Measurements from ENCODE around the gene SDK2.

Gene SDK2

DNA sequence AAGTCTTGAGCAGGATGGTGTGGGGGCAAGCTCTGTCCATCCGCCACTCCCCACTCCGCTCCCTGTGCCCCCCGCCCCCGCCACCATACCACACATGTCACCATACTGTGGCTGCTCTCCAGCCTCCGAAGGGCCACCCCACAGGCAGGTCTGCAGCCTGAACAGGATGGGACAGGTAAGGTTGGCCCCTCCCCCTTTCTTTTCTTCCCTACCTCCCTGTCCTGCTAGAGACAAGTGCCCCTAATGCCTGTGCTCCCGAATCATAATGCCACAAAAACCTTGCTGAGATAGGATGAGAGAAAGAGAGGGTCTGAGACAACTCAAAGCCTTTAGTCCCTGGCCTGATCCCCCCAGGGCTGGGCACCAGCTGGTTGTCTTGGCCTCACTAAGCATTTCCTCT, 84.7 kb downstream of the SDK2 start:
- no peak for DNase-seq (ENCODE audit: low read depth in 1 of 2, low spot score in 1 of 2)

DNA sequence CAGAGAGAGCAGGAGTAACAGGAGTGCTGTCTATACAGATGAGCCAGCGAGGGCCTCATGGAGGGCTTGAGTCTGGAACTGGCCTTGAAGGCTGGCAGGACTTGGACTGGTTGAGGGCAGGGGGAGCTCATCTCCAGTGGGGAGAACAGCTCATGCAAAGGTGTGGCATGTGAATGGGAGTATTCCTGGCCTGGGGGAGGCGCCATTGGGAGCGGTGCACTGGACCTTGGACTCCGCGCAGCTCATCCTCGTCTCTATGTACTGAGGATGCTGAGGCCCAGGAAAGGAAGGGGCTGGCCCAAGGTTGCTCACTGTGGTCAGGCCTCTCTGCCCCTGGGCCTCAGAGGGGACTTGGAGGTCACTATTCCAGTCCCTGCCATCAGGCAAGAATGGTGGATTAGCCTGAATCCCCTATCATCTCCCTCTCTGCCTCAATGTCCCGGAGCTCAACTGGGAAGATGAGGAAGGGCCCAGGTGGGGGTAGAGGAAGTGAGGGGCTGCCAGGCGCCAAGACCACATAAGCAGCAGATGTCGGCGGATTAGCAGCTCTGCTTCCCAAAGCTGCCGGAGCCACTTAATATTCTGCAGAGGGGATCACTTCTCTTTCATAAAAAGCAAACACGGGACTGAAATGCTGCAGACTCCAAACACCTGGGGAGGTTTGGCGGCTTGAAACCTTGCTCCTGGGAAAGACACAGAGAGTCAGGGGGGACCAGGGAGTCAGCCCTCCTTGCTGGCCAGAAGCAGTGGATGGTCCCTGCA, 88.9 kb downstream of the SDK2 start:
- no peak for DNase-seq (ENCODE audit: low read depth in 1 of 2, low spot score in 1 of 2)

DNA sequence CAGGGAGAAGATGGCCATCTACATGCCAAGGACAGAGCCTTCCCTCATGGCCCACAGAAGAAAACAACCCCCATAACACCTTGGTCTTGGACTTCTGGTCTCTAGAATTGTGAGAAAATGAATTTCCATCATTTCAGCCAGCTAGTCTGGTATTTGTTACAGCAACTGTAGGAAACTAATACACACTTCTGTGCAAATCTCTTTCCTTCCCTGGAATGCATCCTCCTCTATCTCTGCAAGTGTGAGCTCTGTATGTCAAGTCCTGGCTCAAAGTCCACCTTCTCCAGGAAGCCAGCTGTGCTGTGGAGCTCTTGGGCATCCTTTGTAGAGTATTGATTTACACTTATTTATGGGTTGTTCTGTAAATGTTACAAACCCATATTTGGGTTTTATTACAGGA, 89.7 kb downstream of the SDK2 start:
- DNase-seq (ENCODE audit: low read depth in 1 of 2, low spot score in 1 of 2), result no peak

DNA sequence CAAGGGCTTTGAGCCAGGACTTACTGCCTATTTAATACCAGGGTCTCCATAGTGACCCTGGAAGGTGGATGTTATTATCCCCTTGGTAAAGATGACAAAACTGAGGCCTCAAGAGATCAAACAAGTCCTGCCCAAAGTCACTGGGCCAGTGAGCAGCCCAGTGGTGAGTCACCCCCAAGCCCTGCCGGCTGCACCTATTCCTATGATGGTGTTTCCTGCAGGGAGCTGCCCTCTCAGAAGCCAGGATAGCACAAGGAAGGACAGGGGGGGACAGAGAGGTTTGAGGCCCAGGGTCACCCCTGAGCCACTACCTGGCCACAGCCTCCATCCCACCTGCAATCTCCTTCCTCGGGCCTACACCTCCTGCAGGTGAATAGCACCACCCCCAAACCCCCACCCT, 90.9 kb downstream of the SDK2 start:
- no peak for DNase-seq (ENCODE audit: low read depth in 1 of 2, low spot score in 1 of 2)

DNA sequence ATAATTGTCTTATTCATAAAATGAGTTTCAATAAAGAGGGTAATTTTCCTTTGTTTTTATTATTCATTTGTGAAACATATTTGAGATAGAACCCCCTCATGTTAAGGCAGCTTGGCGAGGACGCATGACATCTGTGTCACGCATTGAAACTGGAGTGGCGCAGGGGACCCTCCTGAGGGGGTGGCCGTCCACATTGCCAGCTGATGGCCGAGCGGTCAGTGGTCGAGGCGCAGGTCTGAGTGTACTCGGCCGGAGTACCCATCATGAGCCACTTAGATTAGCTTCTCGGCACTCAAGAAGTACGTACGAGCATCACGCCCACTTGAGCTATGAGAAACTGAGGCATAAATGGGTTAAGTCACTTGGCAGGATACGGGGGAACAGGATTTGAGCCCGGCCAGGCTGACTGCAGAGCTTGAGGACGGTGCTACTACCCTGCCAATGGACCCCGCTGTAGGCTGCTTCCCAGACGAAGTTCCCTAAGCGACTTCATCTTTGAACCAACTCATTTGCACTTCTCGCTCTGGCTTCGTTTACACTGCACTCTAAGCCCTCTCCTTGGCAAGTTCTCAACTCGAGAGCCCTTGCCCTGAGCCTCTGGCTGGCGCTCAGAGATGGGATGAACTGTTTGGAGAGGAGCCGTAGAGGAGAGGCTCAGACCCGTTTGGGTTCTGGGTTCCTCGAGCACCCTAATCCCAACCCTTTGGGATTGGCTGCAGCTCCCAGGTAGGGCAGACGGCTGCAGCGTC, 91.8 kb downstream of the SDK2 start:
- DNase-seq (ENCODE audit: low read depth in 1 of 2, low spot score in 1 of 2), result no peak

DNA sequence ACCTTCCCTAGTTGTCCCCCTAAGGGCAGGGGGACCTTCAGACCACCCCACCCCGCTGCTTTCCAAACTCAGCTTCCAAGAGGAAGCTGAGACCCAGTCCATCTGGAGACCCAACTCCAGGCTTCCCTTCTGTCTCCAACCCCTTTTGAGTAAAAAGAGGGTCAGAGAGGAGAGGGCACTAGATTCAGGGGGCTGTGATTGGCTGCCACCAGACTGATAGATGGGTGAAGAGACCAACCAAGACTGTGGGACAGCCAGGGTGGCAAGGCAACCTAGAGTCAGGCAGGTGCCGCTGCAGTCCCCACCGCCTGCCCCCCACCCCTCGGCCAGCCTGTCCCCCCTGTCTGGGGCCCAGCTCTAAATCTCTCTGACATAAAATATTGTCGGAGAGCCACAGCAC, 92.5 kb downstream of the SDK2 start:
- DNase-seq (ENCODE audit: low read depth in 1 of 2, low spot score in 1 of 2), result no peak

DNA sequence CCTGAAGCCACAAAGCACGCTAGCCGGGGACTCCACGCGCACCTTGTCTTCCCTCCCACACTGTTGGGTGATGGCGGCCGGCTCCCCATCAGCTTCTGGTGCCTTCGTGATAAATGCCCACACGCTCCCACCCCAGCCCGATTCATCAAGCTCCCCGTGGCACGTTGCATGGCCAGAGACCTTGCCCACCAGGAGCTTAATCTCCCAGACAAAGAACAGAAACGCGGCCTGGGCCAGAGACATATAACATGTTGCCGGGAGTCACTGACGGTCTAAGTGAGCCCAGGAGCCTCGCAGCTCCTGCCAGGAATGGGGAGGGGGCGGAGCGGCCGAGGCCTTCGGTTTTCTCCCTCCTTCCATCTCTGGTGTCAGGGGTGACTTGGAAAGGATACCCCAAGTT, 93.1 kb downstream of the SDK2 start:
- no peak for DNase-seq (ENCODE audit: low read depth in 1 of 2, low spot score in 1 of 2)

DNA sequence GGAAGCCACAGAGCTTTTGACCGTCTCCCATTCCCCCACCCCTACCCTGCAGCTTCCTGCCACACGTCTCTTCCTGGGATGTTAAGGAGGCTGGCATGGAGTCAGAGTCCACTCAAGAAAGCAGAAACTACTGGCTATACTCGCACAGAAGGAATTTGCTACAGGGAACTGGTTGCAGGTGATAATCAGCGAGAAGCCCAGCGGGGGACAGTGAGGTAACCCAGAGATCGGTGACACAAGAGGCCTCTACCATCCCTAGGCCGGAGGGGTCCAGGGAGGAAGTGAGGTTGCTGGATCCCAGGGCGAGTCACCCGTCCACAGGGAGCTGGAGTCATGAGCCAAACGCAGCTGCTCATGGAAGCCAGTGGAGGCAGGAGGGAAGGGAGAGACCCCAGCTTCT, 93.7 kb downstream of the SDK2 start:
- no peak for DNase-seq (ENCODE audit: low read depth in 1 of 2, low spot score in 1 of 2)

DNA sequence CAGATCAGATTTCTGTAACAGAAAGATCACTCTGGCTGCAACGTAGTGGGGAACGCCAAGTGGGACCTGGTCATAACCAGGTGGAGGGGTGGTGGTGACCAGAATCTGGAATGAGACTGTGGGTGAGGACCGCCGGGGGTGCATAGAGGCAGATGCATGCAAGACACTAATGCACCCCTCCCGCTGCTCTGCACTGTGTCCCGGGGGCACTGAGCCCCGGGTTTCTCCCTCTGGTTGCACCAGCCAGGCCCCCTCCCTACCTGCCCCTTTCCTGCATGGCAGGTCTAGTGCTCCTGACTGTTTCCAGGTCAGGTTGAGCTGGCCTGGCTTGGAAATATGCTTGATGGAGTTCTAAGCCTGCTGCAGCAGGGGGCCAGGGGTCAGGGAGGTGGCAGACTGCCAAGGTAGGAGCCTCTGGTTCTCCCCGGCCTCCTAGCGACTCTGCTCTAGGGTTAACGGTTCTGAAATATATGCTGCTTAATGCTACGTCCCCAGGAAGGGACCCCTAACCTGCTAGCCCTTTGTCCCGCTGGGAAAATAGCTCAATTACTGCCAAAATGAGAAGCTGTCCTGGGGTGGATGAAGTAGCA, 94.3 kb downstream of the SDK2 start:
- no peak for DNase-seq (ENCODE audit: low read depth in 1 of 2, low spot score in 1 of 2)

DNA sequence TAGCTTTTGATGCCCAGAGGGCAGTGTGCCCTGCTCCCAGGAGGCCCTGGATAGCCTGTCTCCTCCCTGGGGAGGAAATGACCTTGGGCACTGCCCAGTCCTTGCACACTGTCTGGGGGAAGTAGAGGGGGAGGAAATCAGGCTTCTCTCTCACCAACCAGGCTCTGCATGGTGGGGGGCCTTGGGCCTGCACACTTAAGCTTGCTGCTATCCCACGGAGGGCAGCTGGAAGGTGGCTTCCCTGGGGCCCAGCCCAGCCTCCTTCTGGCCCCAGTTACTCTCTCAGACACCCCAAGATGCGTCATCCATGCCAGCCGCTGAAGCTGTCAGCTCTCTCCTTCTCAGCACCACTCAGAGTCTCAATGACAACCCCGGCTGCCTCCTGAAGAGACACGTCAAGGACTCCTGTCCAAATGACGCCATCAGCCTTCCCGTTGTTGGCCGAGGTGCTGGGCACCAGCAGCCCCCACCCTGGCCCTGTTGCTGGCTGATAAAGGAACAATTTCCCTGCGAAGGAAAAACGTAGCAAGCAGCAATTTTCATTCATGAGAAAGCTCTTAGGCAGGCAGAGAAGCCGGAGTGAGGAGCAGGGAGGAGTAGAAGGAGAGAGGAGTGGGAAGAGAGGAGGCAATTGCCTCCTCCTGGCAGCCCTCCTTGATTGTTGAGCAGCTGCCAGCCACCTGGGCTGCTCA, 95.5 kb downstream of the SDK2 start:
- DNase-seq (ENCODE audit: low read depth in 1 of 2, low spot score in 1 of 2), result no peak

DNA sequence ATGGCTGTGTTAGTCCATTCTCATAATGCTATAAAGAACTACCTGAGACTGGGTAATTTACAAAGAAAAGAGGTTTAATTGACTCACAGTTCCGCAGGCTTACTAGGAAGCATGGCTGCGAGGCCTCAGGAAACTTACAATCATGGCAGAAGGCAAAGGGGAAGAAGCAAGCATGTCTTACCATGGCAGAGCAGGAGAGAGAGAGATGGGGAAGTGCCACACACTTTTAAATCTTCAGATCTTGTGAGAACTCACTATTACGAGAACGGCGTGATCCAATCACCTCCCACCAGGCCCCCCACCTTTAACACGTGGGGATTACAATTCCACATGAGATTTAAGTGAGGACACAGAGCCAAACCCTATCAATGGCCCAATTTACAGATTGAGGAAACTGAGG, 96.5 kb downstream of the SDK2 start:
- no peak for DNase-seq (ENCODE audit: low read depth in 1 of 2, low spot score in 1 of 2)

DNA sequence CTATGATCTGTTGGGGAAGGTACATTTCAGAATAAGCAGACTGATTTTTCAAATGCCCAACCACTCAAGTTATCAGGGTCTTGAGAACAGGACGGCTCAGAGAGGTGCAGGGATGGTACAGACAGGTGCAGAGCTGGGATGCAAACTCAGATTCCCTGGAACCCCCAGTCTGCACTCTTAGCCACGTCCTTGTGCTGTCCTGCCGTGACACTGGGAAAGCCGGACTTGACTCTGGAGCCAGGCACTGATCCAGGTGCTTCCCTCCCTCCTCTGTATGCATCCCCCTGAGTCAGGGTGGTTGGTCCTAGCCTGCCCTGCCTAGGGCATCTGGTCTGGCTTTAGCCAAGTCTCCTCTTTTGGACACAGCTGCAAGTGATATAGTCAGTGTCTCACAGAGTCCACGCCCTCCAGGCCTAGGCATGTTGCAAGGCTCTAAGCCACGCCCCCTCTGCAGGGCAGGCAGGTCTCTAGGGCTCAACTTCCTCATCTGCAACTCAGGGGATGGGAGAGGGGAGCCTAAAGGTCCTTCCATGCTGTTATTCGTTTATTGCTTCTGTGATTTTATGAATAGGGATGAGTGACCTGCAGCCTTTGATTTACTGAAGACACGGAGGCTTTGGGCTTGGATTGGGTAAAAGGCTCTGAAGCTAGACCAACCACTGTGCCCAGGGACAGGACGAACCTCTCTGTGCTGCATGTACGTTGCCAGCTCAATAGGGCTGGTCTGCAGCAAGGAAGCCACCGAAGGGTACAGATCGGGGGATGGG, 97.3 kb downstream of the SDK2 start:
- DNase-seq (ENCODE audit: low read depth in 1 of 2, low spot score in 1 of 2), result no peak

DNA sequence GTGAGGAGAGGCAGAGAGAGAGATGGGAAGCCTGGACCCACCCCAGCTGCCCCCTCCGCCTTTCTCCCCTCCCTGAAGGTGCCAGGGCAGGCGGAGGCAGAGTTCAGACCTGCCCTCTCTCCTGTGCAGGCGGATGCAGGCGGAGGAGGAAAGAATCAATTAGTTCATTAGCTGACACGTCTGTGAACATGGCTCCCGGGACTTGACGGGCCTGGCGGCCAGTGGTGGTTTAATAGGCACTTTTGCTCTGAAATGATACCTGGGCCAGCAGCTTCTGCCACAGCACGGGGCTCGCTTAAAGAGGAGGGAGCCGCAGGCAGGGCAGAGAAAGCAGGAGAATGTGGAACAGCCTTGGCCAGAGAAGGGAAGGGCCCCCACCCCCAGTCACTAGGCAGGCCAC, 98.1 kb downstream of the SDK2 start:
- no peak for DNase-seq (ENCODE audit: low read depth in 1 of 2, low spot score in 1 of 2)

DNA sequence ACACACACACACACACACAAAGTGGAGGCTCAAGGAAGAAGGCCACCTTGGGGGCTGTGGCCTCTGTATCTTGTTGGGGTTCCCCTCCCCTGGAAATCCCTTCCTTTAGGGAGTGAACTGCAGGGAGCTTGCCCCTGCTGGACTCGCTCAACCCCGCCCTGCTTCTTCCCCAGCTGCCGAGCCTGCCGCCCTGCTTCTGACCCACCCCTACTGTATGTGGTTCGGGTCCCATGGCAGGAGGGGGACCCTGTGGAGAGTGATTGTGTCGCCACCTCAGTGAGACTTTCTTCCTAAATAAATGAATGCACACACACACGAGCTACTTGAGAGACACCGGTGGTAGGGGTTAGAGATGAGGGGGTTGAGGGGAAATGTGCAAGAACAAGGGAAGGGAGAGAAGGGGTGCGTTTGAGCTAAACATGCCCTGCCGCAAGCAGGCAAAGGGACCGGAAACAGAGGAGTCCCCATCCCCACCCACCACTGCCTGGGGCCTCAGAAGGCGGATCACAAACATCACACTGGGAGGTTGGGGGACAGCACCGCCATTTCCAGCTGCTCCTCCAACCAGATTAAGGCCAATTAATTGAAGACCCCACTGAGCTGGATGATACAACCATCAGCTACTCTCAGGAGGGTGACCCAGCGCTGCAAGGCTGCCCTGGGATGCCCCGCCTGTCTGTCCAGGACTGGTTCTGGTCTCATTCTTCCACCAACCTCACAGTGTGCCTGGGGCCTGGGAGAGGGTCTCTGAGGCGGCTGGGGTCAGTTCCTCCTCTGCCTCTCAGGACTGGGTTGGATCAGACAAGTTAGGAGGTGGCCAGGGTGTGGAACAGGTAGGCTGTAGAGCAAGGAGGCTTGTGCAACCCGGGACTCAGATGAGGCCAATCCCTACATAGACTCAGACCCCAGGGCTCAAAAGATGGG, 98.9 kb downstream of the SDK2 start:
- DNase-seq (ENCODE audit: low read depth in 1 of 2, low spot score in 1 of 2), result no peak

DNA sequence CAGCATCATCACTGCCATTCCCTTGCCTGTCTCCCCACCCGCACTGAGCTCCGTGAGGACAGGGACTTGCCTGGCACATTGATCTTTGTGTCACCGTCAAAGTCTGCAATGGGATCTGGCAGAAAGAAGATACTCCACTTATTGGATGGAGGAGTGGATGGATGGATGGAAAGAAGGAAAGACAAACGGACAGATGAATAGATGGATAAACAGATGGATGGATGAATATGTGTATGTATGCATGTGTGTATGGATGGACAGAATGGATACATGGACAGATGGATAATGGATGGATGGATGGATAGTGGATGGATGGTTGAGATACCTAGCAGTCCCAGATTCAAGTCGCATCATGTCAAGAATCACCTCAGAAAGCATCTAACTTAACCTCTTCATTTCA, 99.9 kb downstream of the SDK2 start:
- no peak for DNase-seq (ENCODE audit: low read depth in 1 of 2, low spot score in 1 of 2)

DNA sequence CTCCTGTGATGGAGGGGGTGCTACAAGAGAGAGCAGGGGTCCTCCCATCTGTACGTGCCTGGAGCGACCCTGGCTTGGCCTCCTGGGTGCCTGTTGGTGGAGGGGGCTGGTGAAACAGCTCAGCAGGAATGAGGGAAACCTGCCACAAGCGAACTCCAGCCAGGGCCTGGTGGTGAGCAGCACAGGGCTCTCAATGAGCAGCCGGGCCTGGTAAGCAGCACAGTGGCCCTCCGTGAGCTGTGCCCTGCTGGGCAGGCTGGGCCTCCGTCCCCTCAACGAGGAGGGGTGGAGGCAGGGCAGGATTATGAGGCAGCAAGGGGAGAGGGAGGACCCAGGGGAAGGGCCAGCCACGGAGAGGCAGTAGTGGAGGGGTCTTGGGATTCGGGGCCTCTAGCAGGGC, 101.9 kb downstream of the SDK2 start:
- no peak for DNase-seq (ENCODE audit: low read depth in 1 of 2, low spot score in 1 of 2)

DNA sequence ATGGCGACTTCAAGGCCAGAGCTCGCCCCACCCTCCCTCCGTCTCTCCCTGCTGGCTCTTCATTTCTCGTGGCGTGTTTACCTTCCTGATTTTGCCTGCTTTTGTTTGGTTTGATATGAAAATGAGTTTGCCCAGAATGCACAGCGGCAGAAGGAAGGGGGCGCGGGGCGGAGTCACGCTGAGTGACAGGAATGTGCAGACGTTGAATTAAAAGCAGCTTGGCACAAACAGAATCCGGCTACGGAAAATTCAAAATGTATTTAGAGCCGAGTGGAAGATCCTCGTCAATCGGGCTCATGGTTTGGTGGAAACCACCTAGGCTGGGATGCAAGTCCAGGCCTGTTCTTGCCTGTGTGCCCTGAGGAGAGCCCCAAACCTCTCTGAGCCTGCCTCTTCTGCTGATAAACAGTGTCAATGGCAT, 102.7 kb downstream of the SDK2 start:
- no peak for DNase-seq (ENCODE audit: low read depth in 1 of 2, low spot score in 1 of 2)

DNA sequence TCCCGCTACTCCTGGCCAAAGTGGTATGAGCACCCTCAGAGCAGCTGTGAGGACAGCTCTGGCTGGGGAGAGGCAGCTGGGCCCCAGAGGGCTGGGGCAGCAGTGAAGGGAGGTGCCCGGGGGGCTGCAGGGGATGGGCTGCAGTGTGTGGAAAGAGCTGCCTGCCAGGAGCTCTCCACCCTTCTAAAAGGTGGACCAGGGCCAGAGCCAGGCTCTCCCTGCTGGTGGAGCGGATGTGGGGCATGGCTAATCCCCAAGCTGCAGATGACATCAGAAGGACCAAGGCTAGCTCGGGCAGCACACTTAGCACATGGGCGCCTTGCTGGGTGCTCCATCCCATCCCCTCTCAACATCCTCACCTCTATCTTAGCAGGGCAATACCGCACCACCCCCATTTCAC, 103.1 kb downstream of the SDK2 start:
- DNase-seq (ENCODE audit: low read depth in 1 of 2, low spot score in 1 of 2), result no peak

DNA sequence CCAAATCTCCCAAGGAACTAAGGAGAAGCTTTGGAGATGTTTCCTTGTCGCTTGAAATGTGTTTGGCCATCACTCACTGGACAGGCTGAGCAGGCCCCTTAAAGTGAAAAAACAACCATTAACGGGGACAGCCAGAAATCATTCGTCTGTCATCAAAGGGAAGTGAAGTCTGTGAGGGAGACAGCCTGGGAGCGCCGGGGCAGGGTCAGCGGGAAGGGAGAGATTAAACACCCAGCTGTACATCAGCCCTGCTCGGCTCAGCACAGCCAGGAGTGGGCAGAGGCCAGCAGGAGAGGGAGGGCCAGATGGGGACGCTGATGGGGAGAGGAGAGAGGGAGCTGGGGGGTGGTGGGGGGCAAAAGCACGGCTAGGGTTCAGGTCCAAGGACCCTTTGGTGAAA, 105.1 kb downstream of the SDK2 start:
- no peak for DNase-seq (ENCODE audit: low read depth in 1 of 2, low spot score in 1 of 2)

DNA sequence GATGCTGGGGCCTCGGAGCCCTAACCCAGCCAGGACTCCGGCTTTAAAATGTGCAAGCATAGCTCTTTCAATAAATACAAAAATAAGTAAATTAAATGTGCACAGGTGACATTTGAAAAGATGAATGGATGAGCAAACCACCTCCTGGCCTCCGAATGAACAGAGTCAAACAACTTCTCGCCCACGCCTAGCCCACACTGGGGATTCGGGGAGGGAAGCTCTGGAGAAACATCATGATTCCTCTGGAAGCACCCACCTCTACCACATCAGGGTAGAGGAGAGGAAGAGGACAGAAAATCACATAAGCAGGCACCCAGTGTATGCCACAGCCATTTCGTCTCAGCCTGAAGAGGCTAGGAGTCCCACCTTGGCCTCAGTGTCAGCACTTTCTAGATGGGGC, 105.8 kb downstream of the SDK2 start:
- DNase-seq (ENCODE audit: low read depth in 1 of 2, low spot score in 1 of 2), result no peak

Data from activated T-helper 1 cell treated with anti-CD3 and anti-CD28 coated beads, Interleukin-2, amount 50 U/mL, for 16 hours (primary cell).